ENCODE data around the gene ITGB7. TPM values are rescaled to one million over a fixed set of nuclear protein-coding genes. Genes with fewer than 3 reads are reported as not detected.

Gene ITGB7
- total RNA-seq, 2 donors from 2014 or later = 2.3 to 4.9 TPM

DNA sequence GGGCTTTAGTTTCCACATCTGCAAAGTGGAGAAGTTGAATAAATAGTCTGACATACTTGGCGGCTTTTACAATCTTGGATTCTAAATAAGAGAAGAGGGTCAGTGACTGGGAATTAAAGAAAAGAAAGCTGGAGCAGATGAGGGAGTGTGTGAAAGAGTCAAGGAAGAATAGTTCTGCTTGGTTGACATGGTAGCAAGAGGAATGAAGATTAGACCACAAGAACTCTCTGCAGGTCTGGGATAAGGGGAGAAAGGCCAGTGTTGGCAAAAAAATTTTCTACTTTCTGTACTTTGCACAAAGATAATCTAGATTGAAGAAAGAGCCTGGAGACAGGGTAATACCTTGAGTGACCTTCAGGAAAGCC lies 5.9 kb downstream of the ITGB7 start:
- no peaks in the 10 kb centered on the region for H3K9me3 ChIP-seq
- intact Hi-C loops (cut with DNase I) = no loop called here
- WGBS, 2 donors = 80 to 82% methylated on average over 1 of the region's 1 CpG
- H3K36me3 ChIP-seq (replicated peaks in 1 of 2; ENCODE audit: insufficient read depth in 1 of 2, low read depth in 2 of 2) = no peaks in the 10 kb centered on the region
- DNase-seq (no peak), ATAC-seq (no peak)
- H3K4me1 ChIP-seq = peaks cover 13% of the 10 kb centered on the region
- no peaks in the 10 kb centered on the region for H3K27me3 ChIP-seq
- no peak for TF ChIP-seq POLR2A (IDR thresholded peaks at IDR 0.05)
- TF ChIP-seq, protein P1, sequence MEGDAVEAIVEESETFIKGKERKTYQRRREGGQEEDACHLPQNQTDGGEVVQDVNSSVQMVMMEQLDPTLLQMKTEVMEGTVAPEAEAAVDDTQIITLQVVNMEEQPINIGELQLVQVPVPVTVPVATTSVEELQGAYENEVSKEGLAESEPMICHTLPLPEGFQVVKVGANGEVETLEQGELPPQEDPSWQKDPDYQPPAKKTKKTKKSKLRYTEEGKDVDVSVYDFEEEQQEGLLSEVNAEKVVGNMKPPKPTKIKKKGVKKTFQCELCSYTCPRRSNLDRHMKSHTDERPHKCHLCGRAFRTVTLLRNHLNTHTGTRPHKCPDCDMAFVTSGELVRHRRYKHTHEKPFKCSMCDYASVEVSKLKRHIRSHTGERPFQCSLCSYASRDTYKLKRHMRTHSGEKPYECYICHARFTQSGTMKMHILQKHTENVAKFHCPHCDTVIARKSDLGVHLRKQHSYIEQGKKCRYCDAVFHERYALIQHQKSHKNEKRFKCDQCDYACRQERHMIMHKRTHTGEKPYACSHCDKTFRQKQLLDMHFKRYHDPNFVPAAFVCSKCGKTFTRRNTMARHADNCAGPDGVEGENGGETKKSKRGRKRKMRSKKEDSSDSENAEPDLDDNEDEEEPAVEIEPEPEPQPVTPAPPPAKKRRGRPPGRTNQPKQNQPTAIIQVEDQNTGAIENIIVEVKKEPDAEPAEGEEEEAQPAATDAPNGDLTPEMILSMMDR (IDR thresholded peaks at IDR 0.05) = no peak
- no peak overlapping the region for H3K4me3 ChIP-seq
- H3K27ac ChIP-seq = no peak overlapping the region

DNA sequence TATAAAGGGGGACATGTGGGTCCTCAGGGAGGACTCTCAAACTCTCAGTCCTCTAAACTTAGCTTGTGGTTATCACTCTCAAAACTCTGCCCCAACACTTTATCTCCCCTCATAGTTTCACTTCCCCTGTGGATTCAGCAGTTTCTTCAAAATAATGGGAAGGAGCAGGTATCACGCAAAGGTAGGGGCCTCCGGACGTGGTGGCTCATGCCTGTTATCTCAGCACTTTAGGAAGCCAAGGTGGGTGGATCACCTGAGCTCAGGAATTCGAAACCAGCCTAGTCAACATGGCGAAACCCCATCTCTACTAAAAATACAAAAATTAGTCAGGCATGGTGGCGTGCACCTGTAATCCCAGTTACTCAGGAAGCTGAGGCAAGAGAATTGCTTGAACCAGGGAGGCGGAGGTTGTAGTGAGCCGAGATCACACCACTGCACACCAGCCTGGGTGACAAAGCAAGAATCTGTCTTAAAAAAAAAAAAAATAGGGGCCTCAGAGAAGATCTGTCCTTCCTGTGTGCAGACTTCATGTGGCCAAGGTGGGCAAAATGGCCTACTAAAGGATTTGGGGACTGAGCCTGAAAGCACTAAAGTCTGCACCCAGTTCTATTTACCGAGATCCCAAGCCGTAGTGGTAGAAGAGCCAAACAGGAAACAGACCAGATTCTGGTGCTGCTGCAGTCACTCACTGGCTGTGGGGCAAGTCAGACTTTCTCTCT lies 6.4 kb downstream of the ITGB7 start:
- TF ChIP-seq, protein P1 (IDR thresholded peaks at IDR 0.05) = no peak
- TF ChIP-seq POLR2A (IDR thresholded peaks at IDR 0.05) = no peak
- Histone ChIP-seq H3K4me1 (peaks cover 13% of the 10 kb centered on the region), H3K27ac (no peak overlapping the region), H3K36me3 (replicated peaks in 1 of 2; ENCODE audit: insufficient read depth in 1 of 2, low read depth in 2 of 2) (no peaks in the 10 kb centered on the region), H3K9me3 (no peaks in the 10 kb centered on the region), H3K4me3 (no peak overlapping the region), H3K27me3 (no peaks in the 10 kb centered on the region)
- intact Hi-C loops (cut with DNase I) = no loop called here
- DNase-seq = no peak
- 63 to 77% methylated on average over 10 of the region's 10 CpGs for WGBS, 2 donors
- ATAC-seq = no peak

DNA sequence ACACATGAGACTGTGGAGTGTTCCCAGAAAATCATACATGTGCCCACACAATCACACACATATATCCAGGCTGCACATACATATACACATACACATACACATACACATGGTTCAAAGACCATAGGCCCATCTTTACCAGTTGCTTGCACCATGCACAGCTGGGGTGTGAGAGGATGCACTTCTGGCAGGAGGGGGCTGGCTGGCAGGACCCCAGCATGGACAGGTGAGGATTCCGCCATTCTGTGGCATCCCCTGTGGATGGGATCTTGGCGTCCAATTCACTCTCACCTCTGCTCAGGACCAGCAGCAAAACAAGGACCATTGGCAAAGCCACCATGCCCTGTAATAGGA lies 7.0 kb downstream of the ITGB7 start:
- ATAC-seq (no peak), DNase-seq (no peak)
- no peaks in the 10 kb centered on the region for H3K9me3 ChIP-seq
- 66 to 75% methylated on average over 2 of the region's 2 CpGs for WGBS, 2 donors
- intact Hi-C loops (cut with DNase I) = no loop called here
- H3K27ac ChIP-seq = no peak overlapping the region
- peaks cover 15% of the 10 kb centered on the region for H3K4me1 ChIP-seq
- no peaks in the 10 kb centered on the region for H3K27me3 ChIP-seq
- TF ChIP-seq, protein P1 (IDR thresholded peaks at IDR 0.05) = no peak
- no peak for TF ChIP-seq POLR2A (IDR thresholded peaks at IDR 0.05)
- no peak overlapping the region for H3K4me3 ChIP-seq
- H3K36me3 ChIP-seq (replicated peaks in 1 of 2; ENCODE audit: insufficient read depth in 1 of 2, low read depth in 2 of 2) = no peaks in the 10 kb centered on the region

DNA sequence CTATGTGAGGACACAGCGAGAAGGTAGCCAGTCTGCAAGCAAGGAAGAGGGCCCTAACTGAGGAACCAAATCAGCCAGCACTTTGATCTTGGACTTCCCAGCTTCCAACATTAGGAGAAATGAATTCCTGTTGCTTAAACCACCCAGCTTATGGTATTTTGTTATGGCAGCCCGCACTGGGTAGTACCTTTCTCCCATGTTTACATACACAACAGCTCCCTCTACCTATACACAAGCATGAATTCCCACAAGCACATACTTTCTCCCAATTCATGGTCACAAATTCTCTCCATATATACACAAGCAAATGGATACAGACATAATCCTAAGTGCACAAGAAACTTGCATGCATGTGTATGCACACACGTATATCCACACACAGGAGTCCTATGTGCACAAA lies 7.4 kb downstream of the ITGB7 start:
- ATAC-seq (no peak), DNase-seq (no peak)
- no peaks in the 10 kb centered on the region for H3K27me3 ChIP-seq
- H3K9me3 ChIP-seq = no peaks in the 10 kb centered on the region
- intact Hi-C loops (cut with DNase I) = loop anchor here (5.0 to 10.0 kb wide), 2 partner anchors 37 to 135 kb away; no protein-coding TSS in a partner anchor
- TF ChIP-seq POLR2A (IDR thresholded peaks at IDR 0.05) = no peak
- TF ChIP-seq, protein P1 (IDR thresholded peaks at IDR 0.05) = no peak
- WGBS, 2 donors = 77 to 81% methylated on average over 3 of the region's 3 CpGs
- H3K27ac ChIP-seq = no peak overlapping the region
- H3K36me3 ChIP-seq (replicated peaks in 1 of 2; ENCODE audit: insufficient read depth in 1 of 2, low read depth in 2 of 2) = no peaks in the 10 kb centered on the region
- H3K4me1 ChIP-seq = peaks cover 19% of the 10 kb centered on the region
- H3K4me3 ChIP-seq = no peak overlapping the region

All from body of pancreas (tissue), 4 donors.